Measurements from ENCODE around the gene MEN1.

GRCh38 chr11:64759722-64760719, 50.3 kb downstream of the MEN1 start, which contains the start of gene PYGM:
- TF ChIP-seq CTCF (IDR thresholded peaks at IDR 0.05) (no peak), POLR2A (IDR thresholded peaks at IDR 0.05) (no peak), POLR2AphosphoS5 (IDR thresholded peaks at IDR 0.05) (peak; percentile 31)
